GM19035 (cell line): Measurements from ENCODE around the gene TMEM44.

Experiments used
- ATAC-seq: cut with Tn5 transposase; IDR thresholded peaks from one replicate; pipeline ENCODE4 v1.9.1; 2021; ENCODE audit not compliant: unreplicated experiment

TMEM44 gene

GRCh38 chr3:194633349-194634004 lies at the start of gene TMEM44:
Gene TMEM44 (minus strand): TSS chr3:194633419. CDS start chr3:194633215, 204 bp downstream.
- ATAC-seq = peak; percentile 79

- ATAC-seq = peak; percentile 45
These were observed 49.6 kb upstream of the TMEM44 start for GRCh38 chr3:194682694-194683310.

GRCh38 chr3:194682189-194682693 lies 49.0 kb upstream of the TMEM44 start:
- ATAC-seq = no peak

GRCh38 chr3:194680888-194681615 lies 47.8 kb upstream of the TMEM44 start:
- ATAC-seq = no peak

- no peak for ATAC-seq
These were observed 43.3 kb upstream of the TMEM44 start for GRCh38 chr3:194676471-194676870.

GRCh38 chr3:194675680-194676079 lies 42.5 kb upstream of the TMEM44 start:
- ATAC-seq = no peak

- no peak for ATAC-seq
These were observed 41.9 kb upstream of the TMEM44 start for GRCh38 chr3:194675081-194675640.

- ATAC-seq = no peak
These were observed 40.5 kb upstream of the TMEM44 start for GRCh38 chr3:194673761-194674160.

GRCh38 chr3:194672876-194673275 lies 39.7 kb upstream of the TMEM44 start:
- ATAC-seq = no peak

GRCh38 chr3:194671900-194672808 lies 38.9 kb upstream of the TMEM44 start, which contains the start of gene LSG1:
Gene LSG1 (minus strand): TSS chr3:194672191. CDS start chr3:194672162, 29 bp downstream.
- peak; percentile 89 for ATAC-seq

- ATAC-seq = peak; percentile 31
These were observed 38.3 kb upstream of the TMEM44 start for GRCh38 chr3:194671511-194671899.

- ATAC-seq = no peak
These were observed 34.1 kb upstream of the TMEM44 start for GRCh38 chr3:194667363-194667762.

- ATAC-seq = no peak
These were observed 31.6 kb upstream of the TMEM44 start for GRCh38 chr3:194664857-194665256.

GRCh38 chr3:194661946-194662345 lies 28.7 kb upstream of the TMEM44 start:
- ATAC-seq = no peak

- ATAC-seq = no peak
These were observed 28.2 kb upstream of the TMEM44 start for GRCh38 chr3:194661374-194661773.

- no peak for ATAC-seq
These were observed 26.6 kb upstream of the TMEM44 start for GRCh38 chr3:194659778-194660177.

- no peak for ATAC-seq
These were observed 25.4 kb upstream of the TMEM44 start for GRCh38 chr3:194658477-194659242.

- no peak for ATAC-seq
These were observed 24.2 kb upstream of the TMEM44 start for GRCh38 chr3:194657439-194657838.

- peak; percentile 76 for ATAC-seq
These were observed 21.2 kb upstream of the TMEM44 start for GRCh38 chr3:194654443-194654842.

GRCh38 chr3:194647747-194648146 lies 14.5 kb upstream of the TMEM44 start:
- no peak for ATAC-seq
